PFSK-1 (cell line): Measurements from ENCODE around the gene ODC1.

Experiments
- FOXP2 ChIP-seq: optimal IDR thresholded peaks from 2 replicates; pipeline ENCODE3; 2011; ENCODE audit warnings: borderline replicate concordance, control low read depth, inconsistent platforms; ENCODE audit not compliant: insufficient read depth; ENCODE audit errors: extremely low read length, extremely low read depth
- POLR2AphosphoS5 ChIP-seq: IDR thresholded peaks from 2 replicates; pipeline ENCODE4 v1.6.1; 2012; ENCODE audit warnings: low read depth, mild to moderate bottlenecking, control low read depth, low read length, moderate library complexity
- REST ChIP-seq, 2 experiments: IDR thresholded peaks; 2 replicates each; pipeline versions ENCODE4 v1.6.1 to v1.8.0; 2011 to 2012; ENCODE audit warnings: low read depth in 2 of 2, low read length in 2 of 2, control low read depth in 1 of 2, inconsistent platforms in 1 of 2, mild to moderate bottlenecking in 1 of 2, moderate library complexity in 1 of 2; ENCODE audit not compliant: insufficient read depth in 1 of 2
- SIN3A ChIP-seq: IDR thresholded peaks from 2 replicates; pipeline ENCODE4 v1.6.1; 2012; ENCODE audit warnings: mild to moderate bottlenecking, low read length, moderate library complexity, borderline replicate concordance; ENCODE audit not compliant: insufficient read depth
- TAF1 ChIP-seq: IDR thresholded peaks from 2 replicates; pipeline ENCODE4 v1.6.1; 2012; ENCODE audit warnings: low read length, control low read depth, borderline replicate concordance; ENCODE audit not compliant: insufficient read depth

Gene ODC1

GRCh38 chr2:10475221-10475722 lies 27.1 kb upstream of the ODC1 start:
- TF ChIP-seq SIN3A (no peak), REST (IDR thresholded peaks at IDR 0.05; ENCODE audit: insufficient read depth in 1 of 2, low read depth in 2 of 2, low read length in 2 of 2) (no peak), POLR2AphosphoS5 (no peak), TAF1 (no peak), FOXP2 (no peak)

- TF ChIP-seq SIN3A (no peak), REST (IDR thresholded peaks at IDR 0.05; ENCODE audit: insufficient read depth in 1 of 2, low read depth in 2 of 2, low read length in 2 of 2) (no peak), TAF1 (no peak), POLR2AphosphoS5 (no peak), FOXP2 (no peak)
These were observed 25.1 kb upstream of the ODC1 start for GRCh38 chr2:10473121-10473756.

GRCh38 chr2:10471955-10472354 lies 23.8 kb upstream of the ODC1 start:
- TF ChIP-seq FOXP2 = no peak
- TF ChIP-seq TAF1 = no peak
- no peak for TF ChIP-seq POLR2AphosphoS5
- TF ChIP-seq REST (IDR thresholded peaks at IDR 0.05; ENCODE audit: insufficient read depth in 1 of 2, low read depth in 2 of 2, low read length in 2 of 2) = no peak
- no peak for TF ChIP-seq SIN3A

GRCh38 chr2:10471046-10471571 lies 23.0 kb upstream of the ODC1 start:
- no peak for TF ChIP-seq POLR2AphosphoS5
- TF ChIP-seq FOXP2 = no peak
- TF ChIP-seq TAF1 = no peak
- TF ChIP-seq SIN3A = no peak
- TF ChIP-seq REST (IDR thresholded peaks at IDR 0.05; ENCODE audit: insufficient read depth in 1 of 2, low read depth in 2 of 2, low read length in 2 of 2) = no peak
